K562 (cell line): ENCODE data around the gene GALNT12. TPM values are rescaled to one million over a fixed set of nuclear protein-coding genes. Genes with fewer than 3 reads are reported as not detected.

Experiments
- BHLHE40 ChIP-seq: IDR thresholded peaks from 2 replicates; pipeline ENCODE4 v1.6.1; 2011; ENCODE audit warnings: low read length, improper control_type of control experiment
- BRF1 ChIP-seq: IDR thresholded peaks from 3 replicates; pipeline ENCODE4 v1.6.1; 2011; ENCODE audit warnings: borderline replicate concordance, mild to moderate bottlenecking; ENCODE audit not compliant: insufficient read length; ENCODE audit errors: extremely low read depth
- GABPA ChIP-seq: fragments of 200-800 bp; sonication (Bioruptor generic); conservative IDR thresholded peaks from 2 replicates; pipeline ENCODE4 v1.6.1; 2016; ENCODE audit warnings: low read depth, missing genetic modification characterization, missing compliant biosample characterization
- HEY1 ChIP-seq: fragments of 250-450 bp; sonication (Bioruptor Pico); IDR thresholded peaks from 2 replicates; pipeline ENCODE4 v1.5.0; 2020; ENCODE audit warnings: mild to moderate bottlenecking, moderate library complexity, borderline replicate concordance
- HNRNPUL1 ChIP-seq: fragments of 200-400 bp; formaldehyde crosslinking; IDR thresholded peaks from 2 replicates; pipeline ENCODE4 v1.6.1; 2017; ENCODE audit warnings: low read length
- HSF4 ChIP-seq: fragments of 250-450 bp; sonication (Bioruptor Pico); IDR thresholded peaks from 2 replicates; pipeline ENCODE4 v2.1.2; 2022; ENCODE audit warnings: mild to moderate bottlenecking, moderate library complexity, borderline replicate concordance
- KAT8 ChIP-seq: fragments of 450-650 bp; IDR thresholded peaks from 2 replicates; pipeline ENCODE4 v1.6.1; 2016; ENCODE audit warnings: low read depth, mild to moderate bottlenecking
- KDM5B ChIP-seq: fragments of 200-600 bp; sonication (generic); IDR thresholded peaks from 2 replicates; pipeline ENCODE4 v1.6.1; 2012; ENCODE audit warnings: low read depth, mild to moderate bottlenecking, moderate library complexity, low read length, control low read depth, inconsistent platforms; ENCODE audit not compliant: insufficient replicate concordance
- MCM2 ChIP-seq: fragments of 450-650 bp; IDR thresholded peaks from 2 replicates; pipeline ENCODE4 v1.6.1; 2017; ENCODE audit warnings: low read depth, mild to moderate bottlenecking
- MCM5 ChIP-seq: fragments of 450-650 bp; IDR thresholded peaks from 2 replicates; pipeline ENCODE4 v1.6.1; 2016; ENCODE audit warnings: low read depth
- MIER1 ChIP-seq: fragments of 450-650 bp; IDR thresholded peaks from 2 replicates; pipeline ENCODE4 v1.6.1; 2016; ENCODE audit warnings: antibody characterized with exemption, mild to moderate bottlenecking, low read depth
- PCBP1 ChIP-seq: fragments of 200-400 bp; formaldehyde crosslinking; IDR thresholded peaks from 2 replicates; pipeline ENCODE4 v1.6.1; 2018; ENCODE audit warnings: mild to moderate bottlenecking, low read depth, low read length; ENCODE audit not compliant: poor library complexity, severe bottlenecking
- SIN3B ChIP-seq: fragments of 450-650 bp; IDR thresholded peaks from 2 replicates; pipeline ENCODE4 v1.6.1; 2017; ENCODE audit warnings: low read depth, mild to moderate bottlenecking, moderate library complexity
- SMARCB1 ChIP-seq: IDR thresholded peaks from 2 replicates; pipeline ENCODE4 v1.6.1; 2011; ENCODE audit warnings: improper control_type of control experiment, low read depth; ENCODE audit not compliant: insufficient read length
- SRSF1 ChIP-seq: fragments of 200-400 bp; formaldehyde crosslinking; IDR thresholded peaks from 2 replicates; pipeline ENCODE4 v1.6.1; 2017; ENCODE audit warnings: mild to moderate bottlenecking, low read depth, low read length, moderate library complexity
- TCF7 ChIP-seq: sonication (generic); IDR thresholded peaks from 2 replicates; pipeline ENCODE4 v1.6.1; 2016; ENCODE audit warnings: antibody characterized with exemption, borderline replicate concordance
- TFAM ChIP-seq: fragments of 250-450 bp; sonication (Bioruptor Pico); conservative IDR thresholded peaks from 2 replicates; pipeline ENCODE4 v1.5.0; 2021; ENCODE audit warnings: mild to moderate bottlenecking, moderate library complexity
- ZC3H8 ChIP-seq: fragments of 450-650 bp; IDR thresholded peaks from 2 replicates; pipeline ENCODE4 v1.6.1; 2017
- ZNF140 ChIP-seq: fragments of 250-450 bp; sonication (Bioruptor Pico); IDR thresholded peaks from 2 replicates; pipeline ENCODE4 v1.8.0; 2021; ENCODE audit warnings: moderate library complexity, mild to moderate bottlenecking, inconsistent platforms
- ZNF143 ChIP-seq: sonication (generic); formaldehyde crosslinking; IDR thresholded peaks from 2 replicates; pipeline ENCODE4 v1.9.0; 2022; ENCODE audit warnings: mild to moderate bottlenecking, missing genetic modification reagents
- ZNF274 ChIP-seq: IDR thresholded peaks from 2 replicates; pipeline ENCODE4 v1.6.1; 2011; ENCODE audit warnings: low read depth, mild to moderate bottlenecking, low read length, moderate library complexity, borderline replicate concordance
- ZNF589 ChIP-seq: fragments of 200-800 bp; sonication (Bioruptor generic); IDR thresholded peaks from 2 replicates; pipeline ENCODE4 v1.6.1; 2016; ENCODE audit warnings: low read depth, missing genetic modification characterization, missing compliant biosample characterization
- ZNF668 ChIP-seq: fragments of 250-450 bp; sonication (Bioruptor Pico); IDR thresholded peaks from 2 replicates; pipeline ENCODE4 v1.8.0; 2022; ENCODE audit warnings: mild to moderate bottlenecking, inconsistent platforms
- ZSCAN29 ChIP-seq: fragments of 450-650 bp; IDR thresholded peaks from 2 replicates; pipeline ENCODE4 v1.6.1; 2017
- polyA plus RNA-seq, 8 experiments: library from polyadenylated mRNA; depleted of rRNA in 4 of 8; stranded (reverse) in 5 of 8; unstranded in 3 of 8; fragments of >200 nt; fragmentation: Nextera tagmentation in 2 of 8; fragmentation: Illumina TruSeq in 1 of 8; extraction: Ambion mirVana in 2 of 8; extraction: Trizol in 1 of 8; gene quantifications; 2 replicates each; pipeline versions ENCODE4 v1.2.1 to v1.2.3, GENCODE V29; 2011 to 2014; ENCODE audit warnings: inconsistent platforms in 1 of 8, missing spikeins in 1 of 8
- total RNA-seq, 7 experiments: library from RNA; depleted of rRNA in 6 of 7; stranded (reverse); fragments of >200 nt in 6 of 7; fragmentation: Illumina TruSeq in 2 of 7; extraction: Trizol in 2 of 7; gene quantifications; 2 replicates each; pipeline versions ENCODE4 v1.2.1 to v1.2.3, GENCODE V29; 2011 to 2021; ENCODE audit warnings: low replicate concordance in 1 of 7
- TF ChIP-seq, protein P1 (sequence below): sonication (generic); formaldehyde crosslinking; IDR thresholded peaks from 2 replicates; pipeline ENCODE4 v1.8.1; 2023; ENCODE audit warnings: mild to moderate bottlenecking, missing genetic modification reagents, moderate library complexity
- TF ChIP-seq, protein P2 (sequence below): sonication (generic); formaldehyde crosslinking; IDR thresholded peaks from 2 replicates; pipeline ENCODE4 v1.4.0; 2020; ENCODE audit warnings: mild to moderate bottlenecking, missing genetic modification reagents
- TF ChIP-seq, protein P3 (sequence below): fragments of 250-450 bp; sonication (Bioruptor Pico); IDR thresholded peaks from 2 replicates; pipeline ENCODE4 v1.8.0; 2021; ENCODE audit warnings: moderate library complexity, mild to moderate bottlenecking, inconsistent platforms

The GALNT12 gene
- total and polyA plus RNA-seq, 9 of the 15 experiments (the other 6 are each of a cell fraction or from before 2014, with no cell fraction given) = 29.7 to 82.9 (median 44.2) TPM

DNA sequence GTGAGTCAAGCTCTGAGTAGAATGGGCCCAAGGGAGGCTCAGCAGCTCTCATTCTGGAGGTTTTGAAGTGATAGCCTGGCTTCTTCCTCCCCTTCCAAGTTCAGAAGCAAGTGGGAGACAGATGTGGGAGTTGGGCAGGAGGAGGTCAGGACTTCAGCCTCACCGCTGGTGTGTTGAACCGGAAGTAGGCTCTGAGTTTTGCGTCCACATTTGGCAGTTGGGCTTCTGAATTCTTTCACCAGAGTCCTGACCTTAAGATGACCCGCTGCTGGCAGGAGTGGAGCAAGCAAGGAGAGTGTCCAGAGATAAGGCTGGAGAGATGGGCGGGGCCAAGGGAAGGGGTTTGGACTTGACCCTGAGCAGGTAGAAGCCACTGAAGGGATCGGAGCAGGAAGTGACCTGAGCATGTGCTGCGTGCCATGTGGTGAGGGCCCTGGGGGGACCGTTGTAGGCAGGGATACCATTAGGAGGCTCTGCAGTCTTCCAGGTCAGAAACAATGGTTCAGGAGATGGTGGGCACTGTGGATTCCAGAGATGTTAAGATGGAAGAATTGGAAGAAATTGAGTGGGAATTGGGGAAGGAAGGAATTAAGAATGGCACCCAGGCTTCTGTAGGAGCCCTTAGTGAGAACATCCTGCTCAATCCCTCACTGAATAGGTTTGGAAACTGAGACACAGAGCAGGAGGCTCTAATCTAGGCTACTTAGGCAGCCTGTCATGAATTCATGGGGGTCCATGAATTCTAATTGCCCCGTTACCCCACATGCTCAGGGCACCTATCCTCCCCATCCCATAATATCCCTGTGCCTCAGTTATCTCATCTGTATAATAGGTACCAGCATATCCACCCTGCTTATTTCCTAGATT, 25.9 kb downstream of the GALNT12 start (continued):
- TF ChIP-seq ZNF668 (CRISPR knock-in tag) = peak; percentile 9; the same call in 1 of the 2 replicates
- TF ChIP-seq, protein P1, sequence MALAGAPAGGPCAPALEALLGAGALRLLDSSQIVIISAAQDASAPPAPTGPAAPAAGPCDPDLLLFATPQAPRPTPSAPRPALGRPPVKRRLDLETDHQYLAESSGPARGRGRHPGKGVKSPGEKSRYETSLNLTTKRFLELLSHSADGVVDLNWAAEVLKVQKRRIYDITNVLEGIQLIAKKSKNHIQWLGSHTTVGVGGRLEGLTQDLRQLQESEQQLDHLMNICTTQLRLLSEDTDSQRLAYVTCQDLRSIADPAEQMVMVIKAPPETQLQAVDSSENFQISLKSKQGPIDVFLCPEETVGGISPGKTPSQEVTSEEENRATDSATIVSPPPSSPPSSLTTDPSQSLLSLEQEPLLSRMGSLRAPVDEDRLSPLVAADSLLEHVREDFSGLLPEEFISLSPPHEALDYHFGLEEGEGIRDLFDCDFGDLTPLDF = no peak
- no peak for TF ChIP-seq PCBP1
- TF ChIP-seq MCM5 = no peak
- TF ChIP-seq, protein P2, sequence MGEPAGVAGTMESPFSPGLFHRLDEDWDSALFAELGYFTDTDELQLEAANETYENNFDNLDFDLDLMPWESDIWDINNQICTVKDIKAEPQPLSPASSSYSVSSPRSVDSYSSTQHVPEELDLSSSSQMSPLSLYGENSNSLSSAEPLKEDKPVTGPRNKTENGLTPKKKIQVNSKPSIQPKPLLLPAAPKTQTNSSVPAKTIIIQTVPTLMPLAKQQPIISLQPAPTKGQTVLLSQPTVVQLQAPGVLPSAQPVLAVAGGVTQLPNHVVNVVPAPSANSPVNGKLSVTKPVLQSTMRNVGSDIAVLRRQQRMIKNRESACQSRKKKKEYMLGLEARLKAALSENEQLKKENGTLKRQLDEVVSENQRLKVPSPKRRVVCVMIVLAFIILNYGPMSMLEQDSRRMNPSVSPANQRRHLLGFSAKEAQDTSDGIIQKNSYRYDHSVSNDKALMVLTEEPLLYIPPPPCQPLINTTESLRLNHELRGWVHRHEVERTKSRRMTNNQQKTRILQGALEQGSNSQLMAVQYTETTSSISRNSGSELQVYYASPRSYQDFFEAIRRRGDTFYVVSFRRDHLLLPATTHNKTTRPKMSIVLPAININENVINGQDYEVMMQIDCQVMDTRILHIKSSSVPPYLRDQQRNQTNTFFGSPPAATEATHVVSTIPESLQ (CRISPR knock-in tag) = no peak
- no peak for TF ChIP-seq MCM2
- TF ChIP-seq, protein P3, sequence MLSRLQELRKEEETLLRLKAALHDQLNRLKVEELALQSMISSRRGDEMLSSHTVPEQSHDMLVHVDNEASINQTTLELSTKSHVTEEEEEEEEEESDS = no peak
- peak; percentile 82 for TF ChIP-seq GABPA (tag)
- TF ChIP-seq SMARCB1 = no peak
- peak; percentile 47 for TF ChIP-seq KDM5B
- TF ChIP-seq TFAM (CRISPR knock-in tag) = no peak
- TF ChIP-seq ZNF589 = no peak; the same call in 1 of the 2 replicates
- no peak for TF ChIP-seq ZSCAN29
- no peak for TF ChIP-seq BRF1
- TF ChIP-seq ZNF143 (CRISPR knock-in tag) = peak; percentile 52; the same call in 1 of the 2 replicates
- TF ChIP-seq ZNF140 (CRISPR knock-in tag) = no peak; the same call in 1 of the 2 replicates
- TF ChIP-seq TCF7 = no peak
- TF ChIP-seq HNRNPUL1 = no peak
- no peak for TF ChIP-seq SRSF1
- TF ChIP-seq SIN3B = no peak
- no peak for TF ChIP-seq KAT8
- TF ChIP-seq MIER1 = 0 out of 2 replicates have a peak, but pooled peaks have one; percentile 13
- TF ChIP-seq ZC3H8 = no peak
- no peak for TF ChIP-seq ZNF274
- TF ChIP-seq HSF4 (CRISPR knock-in tag) = peak; percentile 42; the same call in 1 of the 2 replicates
- TF ChIP-seq BHLHE40 = peak; percentile 58
- no peak for TF ChIP-seq HEY1 (CRISPR knock-in tag)
